ENCODE data around the gene SERTAD1.

GRCh38 chr19:40387155-40387554, 38.6 kb downstream of the SERTAD1 start:
- no peak for TF ChIP-seq CTCF (IDR thresholded peaks at IDR 0.05)
- no peak for TF ChIP-seq POLR2A (IDR thresholded peaks at IDR 0.05)

All from vagina (tissue), 2 donors.